H9 (cell line): Measurements from ENCODE around the gene RASSF7. TPM values are rescaled to one million over a fixed set of nuclear protein-coding genes. Genes with fewer than 3 reads are reported as not detected.
A peak's percentile ranks its signal among the peaks of the same experiment; 100 is the strongest.

Source experiments
- DNase-seq: peaks from one replicate; pipeline ENCODE4 v3.0.0-alpha.2; 2017
- H2AFZ ChIP-seq: one replicate; pipeline ENCODE4 v1.6.1; 2013; ENCODE audit warnings: mild to moderate bottlenecking, low read length, control low read depth, moderate library complexity
- H2AK5ac ChIP-seq: 2 replicates; pipeline ENCODE4 v1.6.1; 2013; ENCODE audit warnings: low read length, control low read depth, mixed read lengths; ENCODE audit not compliant: insufficient read length
- H2BK120ac ChIP-seq: one replicate; pipeline ENCODE4 v1.6.1; 2013; ENCODE audit warnings: low read depth, mild to moderate bottlenecking, low read length, control low read depth, inconsistent platforms; ENCODE audit not compliant: poor library complexity, severe bottlenecking
- H2BK12ac ChIP-seq: 2 replicates; pipeline ENCODE4 v1.6.1; 2013; ENCODE audit warnings: low read length, control low read depth, mixed read lengths, low read depth; ENCODE audit not compliant: insufficient read length
- H2BK15ac ChIP-seq: 2 replicates; pipeline ENCODE4 v1.6.1; 2013; ENCODE audit warnings: low read depth, low read length, control low read depth
- H2BK20ac ChIP-seq: one replicate; pipeline ENCODE4 v1.6.1; 2013; ENCODE audit warnings: low read depth, mild to moderate bottlenecking, low read length, control low read depth, inconsistent platforms; ENCODE audit not compliant: poor library complexity, severe bottlenecking
- H2BK5ac ChIP-seq: 2 replicates; pipeline ENCODE4 v1.6.1; 2013; ENCODE audit warnings: low read length, control low read depth, mixed read lengths; ENCODE audit not compliant: insufficient read length
- H3K14ac ChIP-seq: 2 replicates; pipeline ENCODE4 v1.6.1; 2013; ENCODE audit warnings: low read length, control low read depth; ENCODE audit not compliant: insufficient read depth
- H3K18ac ChIP-seq: 2 replicates; pipeline ENCODE4 v1.6.1; 2013; ENCODE audit warnings: low read depth, mild to moderate bottlenecking, mixed read lengths, low read length, control low read depth; ENCODE audit not compliant: insufficient read length
- H3K23ac ChIP-seq: 2 replicates; pipeline ENCODE4 v1.6.1; 2013; ENCODE audit warnings: low read length, control low read depth, mixed read lengths, low read depth; ENCODE audit not compliant: insufficient read length
- H3K23me2 ChIP-seq: 2 replicates; pipeline ENCODE4 v1.6.1; 2013; ENCODE audit warnings: low read depth, mild to moderate bottlenecking, mixed read lengths, low read length, control low read depth; ENCODE audit not compliant: insufficient read length, poor library complexity, severe bottlenecking
- H3K27ac ChIP-seq: 2 replicates; pipeline ENCODE4 v1.5.1; 2013; ENCODE audit warnings: low read length, control low read depth, mixed read lengths, low read depth; ENCODE audit not compliant: insufficient read length
- H3K27me3 ChIP-seq: 2 replicates; pipeline ENCODE4 v1.6.1; 2013; ENCODE audit warnings: low read length, control low read depth, inconsistent platforms; ENCODE audit not compliant: insufficient read depth
- H3K4ac ChIP-seq: 2 replicates; pipeline ENCODE4 v1.6.1; 2013; ENCODE audit warnings: low read depth, mild to moderate bottlenecking, control low read depth, inconsistent platforms, low read length, moderate library complexity
- H3K4me1 ChIP-seq: 2 replicates; pipeline ENCODE4 v1.6.1; 2013; ENCODE audit warnings: low read length, control low read depth, inconsistent platforms; ENCODE audit not compliant: insufficient read depth
- H3K4me2 ChIP-seq: 2 replicates; pipeline ENCODE4 v1.6.1; 2013; ENCODE audit warnings: low read length, control low read depth, mixed read lengths; ENCODE audit not compliant: insufficient read length, insufficient read depth
- H3K56ac ChIP-seq: 2 replicates; pipeline ENCODE4 v1.6.1; 2013; ENCODE audit warnings: low read depth, mild to moderate bottlenecking, mixed read lengths, low read length, control low read depth; ENCODE audit not compliant: insufficient read length
- H3K79me1 ChIP-seq: 2 replicates; pipeline ENCODE4 v1.6.1; 2013; ENCODE audit warnings: low read depth, mild to moderate bottlenecking, moderate library complexity, low read length, control low read depth, inconsistent platforms; ENCODE audit not compliant: insufficient read depth, poor library complexity, severe bottlenecking
- H3K79me2 ChIP-seq: 2 replicates; pipeline ENCODE4 v1.6.1; 2013; ENCODE audit warnings: low read length, control low read depth, inconsistent platforms; ENCODE audit not compliant: insufficient read depth
- H3K9ac ChIP-seq: 2 replicates; pipeline ENCODE4 v1.6.1; 2013; ENCODE audit warnings: low read length, control low read depth, mixed read lengths; ENCODE audit not compliant: insufficient read length; ENCODE audit errors: extremely low read depth
- H3K9me3 ChIP-seq: one replicate; pipeline ENCODE4 v1.6.1; 2013; ENCODE audit warnings: low read depth, low read length, inconsistent platforms; ENCODE audit not compliant: control insufficient read depth
- H3T11ph ChIP-seq: one replicate; pipeline ENCODE4 v1.6.1; 2013; ENCODE audit warnings: mild to moderate bottlenecking, low read length, control low read depth, inconsistent platforms
- H4K20me1 ChIP-seq: one replicate; pipeline ENCODE4 v1.6.1; 2013; ENCODE audit not compliant: control insufficient read depth, insufficient read length, insufficient read depth
- H4K5ac ChIP-seq: 2 replicates; pipeline ENCODE4 v1.6.1; 2013; ENCODE audit warnings: low read depth, mild to moderate bottlenecking, mixed read lengths, low read length, control low read depth; ENCODE audit not compliant: insufficient read length
- H4K8ac ChIP-seq: replicated peaks from 2 replicates; pipeline ENCODE4 v1.6.1; 2013; ENCODE audit warnings: low read length, control low read depth, mixed read lengths, low read depth; ENCODE audit not compliant: insufficient read length
- H4K91ac ChIP-seq: 2 replicates; pipeline ENCODE4 v1.6.1; 2013; ENCODE audit warnings: low read depth, mild to moderate bottlenecking, moderate library complexity, mixed read lengths, low read length, control low read depth; ENCODE audit not compliant: insufficient read length
- H3K27ac Mint-ChIP-seq, 3 experiments: 2 replicates in 2 of 3; 3 replicates in 1 of 3; pipeline ENCODE4 v1.8.0; 2020 to 2021; ENCODE audit warnings: mixed read lengths in 3 of 3, mild to moderate bottlenecking in 1 of 3, moderate library complexity in 1 of 3
- H3K27me3 Mint-ChIP-seq: 2 replicates; pipeline ENCODE4 v1.8.0; 2021; ENCODE audit warnings: low read depth, mild to moderate bottlenecking, moderate library complexity, mixed read lengths
- H3K36me3 Mint-ChIP-seq, 3 experiments: 2 replicates in 2 of 3; 3 replicates in 1 of 3; pipeline ENCODE4 v1.8.0; 2020 to 2021; ENCODE audit warnings: low read depth in 3 of 3, mixed read lengths in 3 of 3; ENCODE audit not compliant: insufficient read depth in 1 of 3
- H3K4me1 Mint-ChIP-seq, 2 experiments: 2 replicates each; pipeline ENCODE4 v1.8.0; 2020; ENCODE audit warnings: mixed read lengths in 2 of 2
- H3K4me3 Mint-ChIP-seq, 2 experiments: 2 replicates in 1 of 2; 3 replicates in 1 of 2; pipeline ENCODE4 v1.8.0; 2020 to 2021; ENCODE audit warnings: mild to moderate bottlenecking in 2 of 2, mixed read lengths in 2 of 2, moderate library complexity in 1 of 2
- H3K9me3 Mint-ChIP-seq, 2 experiments: 2 replicates in 1 of 2; 3 replicates in 1 of 2; pipeline ENCODE4 v1.8.0; 2020; ENCODE audit warnings: mild to moderate bottlenecking in 2 of 2, mixed read lengths in 2 of 2, moderate library complexity in 1 of 2
- CTCF ChIP-seq: fragments of 200-600 bp; sonication (generic); conservative IDR thresholded peaks from 3 replicates; pipeline ENCODE4 v1.8.0; 2021; ENCODE audit warnings: antibody characterized with exemption, mild to moderate bottlenecking
- WGBS: extraction: QIAGEN DNeasy Blood & Tissue Kit; methylation state at CpG from one replicate; pipeline ENCODE4 v1.1.7; 2013; ENCODE audit warnings: missing lambda C conversion rate, low lambda C conversion rate, mixed read lengths; ENCODE audit not compliant: insufficient read length; ENCODE audit errors: extremely low coverage; 5-methylcytosine and 5-hydroxymethylcytosine counted together
- total RNA-seq: library from RNA; stranded (reverse); gene quantifications from 2 replicates; pipeline ENCODE4 v1.2.1, GENCODE V29; 2021

The RASSF7 gene
- total RNA-seq, 1 experiment from 2014 or later: 26.3 TPM

- H4K91ac ChIP-seq: no peak overlapping the region
- no peaks in the 10 kb centered on the region for H3K4me1 ChIP-seq
- H3K27ac Mint-ChIP-seq: no peak overlapping the region
- H2BK120ac ChIP-seq: no peak overlapping the region
- H3K4me3 Mint-ChIP-seq: peak overlapping the region; percentile 43 to 66; a peak in 4 of 5 replicates
- peaks cover 16% of the 10 kb centered on the region for H3K27me3 Mint-ChIP-seq
- H3K9me3 ChIP-seq: no peaks in the 10 kb centered on the region
- H2BK15ac ChIP-seq: no peak overlapping the region
- no peaks in the 10 kb centered on the region for H4K20me1 ChIP-seq
- no peak overlapping the region for H3K4ac ChIP-seq
- peaks cover 0 to 4% of the 10 kb centered on the region in 2 experiments; a peak in 2 of 5 replicates for H3K9me3 Mint-ChIP-seq
- H3K18ac ChIP-seq: peak overlapping the region; percentile 6
- H3K79me2 ChIP-seq: no peaks in the 10 kb centered on the region
- H3K36me3 Mint-ChIP-seq: peaks cover 4 to 15% (median 6%) of the 10 kb centered on the region in 3 experiments; a peak in 6 of 7 replicates
- peak overlapping the region; percentile 18 for H3K4me2 ChIP-seq
- H3K79me1 ChIP-seq: no peaks in the 10 kb centered on the region
- H3K23ac ChIP-seq: no peak overlapping the region
- peak overlapping the region; percentile 38; the same call in 1 of the 2 replicates for H3K14ac ChIP-seq
- H3K27me3 ChIP-seq: no peaks in the 10 kb centered on the region
- H2AFZ ChIP-seq: no peak overlapping the region
- H4K8ac ChIP-seq: no peak overlapping the region
- H3K23me2 ChIP-seq: peaks cover 19% of the 10 kb centered on the region
- DNase-seq: no peak
- peaks cover 6 to 11% of the 10 kb centered on the region in 2 experiments; a peak in 2 of 4 replicates for H3K4me1 Mint-ChIP-seq
- H2BK5ac ChIP-seq: no peak overlapping the region
- no peak overlapping the region for H3T11ph ChIP-seq
- H2AK5ac ChIP-seq: no peak overlapping the region
- no CpG with 5 or more reads among the region's 19 CpGs for WGBS
- no peak overlapping the region for H3K56ac ChIP-seq
- H3K9ac ChIP-seq: no peak overlapping the region
- no peak overlapping the region for H2BK20ac ChIP-seq
- no peak overlapping the region for H3K27ac ChIP-seq
- no peak overlapping the region for H4K5ac ChIP-seq
- no peak for TF ChIP-seq CTCF
- no peak overlapping the region for H2BK12ac ChIP-seq
These were observed 22.9 kb upstream of the RASSF7 start for GRCh38 chr11:537622-538430.
